Suprapubic skin (tissue), 4 donors: Measurements from ENCODE around the gene CCDC57. TPM values are rescaled to one million over a fixed set of nuclear protein-coding genes. Genes with fewer than 3 reads are reported as not detected.

ENCODE experiments used
- DNase-seq, 2 donors: peaks; one replicate each; pipeline ENCODE4 v3.0.0-alpha.2; 2019; ENCODE audit warnings: low spot score in 2 of 2
- H3K27ac ChIP-seq: fragments of 200-600 bp; sonication (generic); one replicate; pipeline ENCODE4 v1.5.1; 2019
- H3K27me3 ChIP-seq: fragments of 200-600 bp; sonication (generic); one replicate; pipeline ENCODE4 v1.5.1; 2019
- H3K36me3 ChIP-seq: fragments of 200-600 bp; sonication (generic); one replicate; pipeline ENCODE4 v1.5.1; 2019
- H3K4me1 ChIP-seq: fragments of 200-600 bp; sonication (generic); one replicate; pipeline ENCODE4 v1.5.1; 2019
- H3K4me3 ChIP-seq: fragments of 200-600 bp; sonication (generic); one replicate; pipeline ENCODE4 v1.5.1; 2019; ENCODE audit warnings: mild to moderate bottlenecking
- H3K9me3 ChIP-seq: fragments of 200-600 bp; sonication (generic); one replicate; pipeline ENCODE4 v1.5.1; 2019
- EP300 ChIP-seq: sonication (generic); formaldehyde crosslinking; IDR thresholded peaks from one replicate; pipeline ENCODE4 v1.6.1; 2017; ENCODE audit warnings: antibody characterized with exemption
- POLR2A ChIP-seq, 2 donors: fragments of 450-650 bp; IDR thresholded peaks; one replicate each; pipeline ENCODE4 v1.6.1; 2017; ENCODE audit warnings: antibody characterized with exemption in 2 of 2, mild to moderate bottlenecking in 2 of 2, moderate library complexity in 2 of 2
- POLR2AphosphoS5 ChIP-seq, 3 donors: sonication (generic); formaldehyde crosslinking; IDR thresholded peaks; one replicate each; pipeline ENCODE4 v1.6.1; 2017; ENCODE audit warnings: antibody characterized with exemption in 3 of 3
- WGBS: methylation state at CpG from one replicate; pipeline ENCODE4 v1.1.5; 2018; 5-methylcytosine and 5-hydroxymethylcytosine counted together
- total RNA-seq, 4 donors: library from RNA; depleted of rRNA; stranded (reverse); fragments of >200 nt; gene quantifications; one replicate each; pipeline ENCODE4 v1.1.0, GENCODE V29; 2016
- TF ChIP-seq, protein P1 (sequence below), 2 donors: fragments of 200-600 bp in 1 of 2; fragments of 450-650 bp in 1 of 2; sonication (generic) in 1 of 2; IDR thresholded peaks; one replicate each; pipeline ENCODE4 v1.5.1; 2016 to 2019; ENCODE audit warnings: antibody characterized with exemption in 2 of 2, mild to moderate bottlenecking in 1 of 2, moderate library complexity in 1 of 2

The CCDC57 gene
- total RNA-seq, 4 donors from 2014 or later: 16.1 to 29.8 (median 20.3) TPM

DNA sequence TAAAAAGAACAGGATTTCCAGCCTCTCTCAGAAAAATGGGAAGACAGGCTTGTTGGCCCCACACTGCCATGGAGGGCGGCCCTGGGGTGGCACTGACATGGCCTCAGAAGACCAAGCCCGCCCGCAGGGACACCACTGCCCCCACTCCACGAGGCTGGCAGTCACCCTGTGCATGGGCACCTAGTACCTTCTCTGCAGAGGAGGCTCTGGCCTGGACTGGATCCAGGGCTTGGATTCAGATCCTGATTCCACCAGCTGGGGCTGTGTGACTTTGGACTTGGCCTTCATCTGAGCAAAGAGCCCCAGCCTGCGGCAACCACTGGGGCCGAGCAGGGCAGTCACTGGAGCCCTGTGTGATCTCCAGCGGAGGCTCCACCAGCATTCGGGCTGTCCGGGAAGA is 97.8 kb downstream of the CCDC57 start:
- Histone ChIP-seq H3K9me3 (no peaks in the 10 kb centered on the region), H3K27me3 (no peaks in the 10 kb centered on the region), H3K4me1 (no peaks in the 10 kb centered on the region), H3K27ac (no peak overlapping the region), H3K4me3 (no peak overlapping the region), H3K36me3 (peaks cover 18% of the 10 kb centered on the region)
- 91% methylated on average over 6 of the region's 9 CpGs for WGBS
- TF ChIP-seq, protein P1, sequence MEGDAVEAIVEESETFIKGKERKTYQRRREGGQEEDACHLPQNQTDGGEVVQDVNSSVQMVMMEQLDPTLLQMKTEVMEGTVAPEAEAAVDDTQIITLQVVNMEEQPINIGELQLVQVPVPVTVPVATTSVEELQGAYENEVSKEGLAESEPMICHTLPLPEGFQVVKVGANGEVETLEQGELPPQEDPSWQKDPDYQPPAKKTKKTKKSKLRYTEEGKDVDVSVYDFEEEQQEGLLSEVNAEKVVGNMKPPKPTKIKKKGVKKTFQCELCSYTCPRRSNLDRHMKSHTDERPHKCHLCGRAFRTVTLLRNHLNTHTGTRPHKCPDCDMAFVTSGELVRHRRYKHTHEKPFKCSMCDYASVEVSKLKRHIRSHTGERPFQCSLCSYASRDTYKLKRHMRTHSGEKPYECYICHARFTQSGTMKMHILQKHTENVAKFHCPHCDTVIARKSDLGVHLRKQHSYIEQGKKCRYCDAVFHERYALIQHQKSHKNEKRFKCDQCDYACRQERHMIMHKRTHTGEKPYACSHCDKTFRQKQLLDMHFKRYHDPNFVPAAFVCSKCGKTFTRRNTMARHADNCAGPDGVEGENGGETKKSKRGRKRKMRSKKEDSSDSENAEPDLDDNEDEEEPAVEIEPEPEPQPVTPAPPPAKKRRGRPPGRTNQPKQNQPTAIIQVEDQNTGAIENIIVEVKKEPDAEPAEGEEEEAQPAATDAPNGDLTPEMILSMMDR (IDR thresholded peaks at IDR 0.05): no peak
- TF ChIP-seq POLR2A (IDR thresholded peaks at IDR 0.05) (no peak), POLR2AphosphoS5 (IDR thresholded peaks at IDR 0.05) (no peak)
- DNase-seq: no peak

DNA sequence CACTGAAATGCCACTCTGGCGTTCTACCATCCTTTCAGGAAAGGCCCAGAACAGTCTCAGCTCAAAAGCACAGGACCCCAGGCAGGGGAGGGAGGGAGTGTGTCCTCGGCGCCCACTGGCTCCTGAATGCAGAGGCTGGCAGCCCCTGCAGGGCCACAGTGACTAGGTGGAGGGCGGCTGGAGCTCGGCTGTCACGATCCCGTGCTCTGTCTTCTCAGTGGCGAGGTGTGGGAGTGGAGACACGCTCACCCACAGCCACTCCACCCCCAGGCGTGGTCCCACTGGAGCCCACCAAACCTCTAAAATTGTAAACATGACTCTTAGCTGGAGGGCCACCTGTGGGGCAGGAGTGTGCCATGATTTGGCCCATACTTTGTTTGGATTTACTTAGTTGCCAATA is 98.2 kb downstream of the CCDC57 start:
- Histone ChIP-seq H3K9me3 (no peaks in the 10 kb centered on the region), H3K4me1 (no peaks in the 10 kb centered on the region), H3K27ac (no peak overlapping the region), H3K27me3 (no peaks in the 10 kb centered on the region), H3K36me3 (peaks cover 18% of the 10 kb centered on the region), H3K4me3 (no peak overlapping the region)
- no peak for DNase-seq
- TF ChIP-seq EP300 (no peak), POLR2A (IDR thresholded peaks at IDR 0.05) (no peak), POLR2AphosphoS5 (IDR thresholded peaks at IDR 0.05) (no peak)
- TF ChIP-seq, protein P1 (IDR thresholded peaks at IDR 0.05): no peak
- 80% methylated on average over 3 of the region's 10 CpGs for WGBS

DNA sequence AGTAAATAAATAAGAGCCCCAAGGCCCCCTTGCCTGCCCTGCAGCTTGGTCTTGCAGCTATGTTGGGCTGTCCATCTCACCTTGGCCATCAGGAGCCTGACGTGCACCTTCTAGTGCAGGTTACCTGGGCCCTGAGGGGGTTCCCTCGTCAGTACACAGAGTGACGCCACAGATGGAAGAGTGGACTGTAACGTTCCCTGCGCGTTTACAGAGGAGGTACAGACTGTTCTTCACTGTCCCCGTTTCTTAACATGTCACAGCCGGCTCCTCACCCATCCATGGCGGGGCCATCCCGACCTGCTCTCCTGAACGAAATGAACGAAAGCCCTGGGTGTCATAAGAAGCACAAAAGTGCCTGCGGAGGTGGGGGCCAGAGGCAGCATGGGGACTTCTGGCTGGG is 98.7 kb downstream of the CCDC57 start:
- WGBS: 91% methylated on average over 11 of the region's 13 CpGs
- no peak overlapping the region for H3K4me3 ChIP-seq
- H3K9me3 ChIP-seq: no peaks in the 10 kb centered on the region
- no peaks in the 10 kb centered on the region for H3K27me3 ChIP-seq
- no peaks in the 10 kb centered on the region for H3K4me1 ChIP-seq
- peaks cover 18% of the 10 kb centered on the region for H3K36me3 ChIP-seq
- no peak overlapping the region for H3K27ac ChIP-seq
- DNase-seq: no peak
- TF ChIP-seq POLR2A (IDR thresholded peaks at IDR 0.05) (no peak), EP300 (no peak), POLR2AphosphoS5 (IDR thresholded peaks at IDR 0.05) (no peak)
- TF ChIP-seq, protein P1 (IDR thresholded peaks at IDR 0.05): no peak

- H3K27ac ChIP-seq: no peak overlapping the region
- no peak overlapping the region for H3K4me3 ChIP-seq
- no peak for TF ChIP-seq POLR2AphosphoS5 (IDR thresholded peaks at IDR 0.05)
- no peak for TF ChIP-seq EP300
- no peak for TF ChIP-seq POLR2A (IDR thresholded peaks at IDR 0.05)
- TF ChIP-seq, protein P1 (IDR thresholded peaks at IDR 0.05): no peak
- peaks cover 18% of the 10 kb centered on the region for H3K36me3 ChIP-seq
- no peak for DNase-seq
- no peaks in the 10 kb centered on the region for H3K4me1 ChIP-seq
- 96% methylated on average over 9 of the region's 9 CpGs for WGBS
- no peaks in the 10 kb centered on the region for H3K9me3 ChIP-seq
- no peaks in the 10 kb centered on the region for H3K27me3 ChIP-seq
These were observed 99.2 kb downstream of the CCDC57 start for GRCh38 chr17:82113422-82113821.

DNA sequence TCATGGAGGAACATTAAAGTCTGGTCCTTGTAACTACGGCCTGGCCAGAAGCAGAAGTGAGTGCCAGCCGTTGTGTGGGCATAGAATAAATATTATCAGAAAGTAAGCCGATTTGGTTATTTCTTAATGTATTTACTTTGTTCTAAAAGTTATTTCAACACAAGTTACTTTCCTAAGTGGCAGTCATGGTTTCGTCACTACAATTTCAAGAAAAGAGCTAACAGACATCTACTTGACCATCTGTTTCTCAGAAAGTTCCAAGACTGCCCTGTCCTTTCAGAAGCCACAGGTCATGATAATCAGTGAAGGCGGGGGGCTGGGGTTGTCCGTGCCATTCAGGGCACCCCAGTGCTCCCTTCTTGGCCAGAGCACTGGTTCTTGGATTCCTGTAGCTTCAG is 99.7 kb downstream of the CCDC57 start:
- Histone ChIP-seq H3K4me1 (no peaks in the 10 kb centered on the region), H3K4me3 (no peak overlapping the region), H3K27ac (no peak overlapping the region), H3K9me3 (no peaks in the 10 kb centered on the region), H3K36me3 (peaks cover 18% of the 10 kb centered on the region), H3K27me3 (no peaks in the 10 kb centered on the region)
- TF ChIP-seq POLR2A (IDR thresholded peaks at IDR 0.05): no peak
- no peak for TF ChIP-seq EP300
- TF ChIP-seq, protein P1 (IDR thresholded peaks at IDR 0.05): no peak
- TF ChIP-seq POLR2AphosphoS5 (IDR thresholded peaks at IDR 0.05): no peak
- 89% methylated on average over 6 of the region's 6 CpGs for WGBS
- no peak for DNase-seq
